Renal pelvis (tissue), 4 donors: ENCODE measurements around the gene RANBP1. TPM values are rescaled to one million over a fixed set of nuclear protein-coding genes. Genes with fewer than 3 reads are reported as not detected.

Source experiments
- DNase-seq: peaks from one replicate; pipeline ENCODE4 v3.0.0-alpha.2; 2013
- polyA plus RNA-seq, 3 donors: library from polyadenylated mRNA; unstranded; fragments of 120-200 nt; gene quantifications; one replicate each; pipeline ENCODE4 v1.2.1, GENCODE V29; 2013; ENCODE audit not compliant: insufficient read length in 3 of 3

The RANBP1 gene
- polyA plus RNA-seq, 3 donors: 171 to 203 (median 199) TPM

GRCh38 chr22:20083891-20084546, 31.9 kb upstream of the RANBP1 start:
- no peak for DNase-seq

DNA sequence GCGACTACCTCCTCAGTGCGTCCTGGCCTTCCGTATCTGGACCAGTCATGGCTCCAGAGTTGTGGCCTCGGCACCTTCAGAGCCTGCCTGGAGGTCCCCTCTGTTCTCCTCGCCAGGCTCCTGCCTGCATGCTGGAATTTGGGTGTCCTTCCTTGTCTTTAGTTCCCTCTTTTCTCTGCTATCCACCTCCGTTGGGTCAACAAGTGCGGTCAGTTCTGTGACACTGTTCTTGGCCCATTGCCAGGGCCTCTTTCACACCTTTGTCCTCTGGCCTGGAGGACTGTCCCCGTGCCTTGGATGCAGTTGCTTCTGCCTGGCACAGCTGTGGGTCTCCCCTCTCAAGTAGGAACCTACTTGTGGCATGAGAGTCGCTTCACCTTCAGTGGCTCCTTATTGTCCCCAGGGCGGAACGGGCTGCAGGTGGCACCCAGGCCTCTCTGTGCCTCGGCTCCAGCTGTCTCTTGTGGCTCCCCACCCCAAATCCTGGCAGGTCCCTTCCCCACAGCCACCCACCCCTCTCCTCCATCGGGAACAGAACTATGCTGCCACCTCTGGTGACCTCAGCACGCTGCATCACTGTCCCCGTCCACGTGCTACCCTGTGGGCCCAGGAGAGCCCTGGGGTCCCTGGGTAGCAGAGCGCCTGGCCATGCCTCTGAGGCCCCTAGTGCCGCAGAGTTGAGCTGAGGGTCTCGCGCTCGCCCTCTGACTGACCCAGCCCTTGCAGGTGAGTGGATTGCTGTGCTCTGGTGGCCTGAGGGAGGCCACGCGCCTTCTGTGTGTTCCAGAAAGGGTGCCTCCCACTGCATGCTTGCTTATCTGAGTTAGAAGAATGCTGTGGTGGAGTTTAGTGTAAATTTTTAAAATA, 31.1 kb upstream of the RANBP1 start:
- no peak for DNase-seq

GRCh38 chr22:20085651-20086050, 30.3 kb upstream of the RANBP1 start:
- DNase-seq: no peak

- no peak for DNase-seq
Measured at GRCh38 chr22:20086101-20086599, 29.8 kb upstream of the RANBP1 start.

DNA sequence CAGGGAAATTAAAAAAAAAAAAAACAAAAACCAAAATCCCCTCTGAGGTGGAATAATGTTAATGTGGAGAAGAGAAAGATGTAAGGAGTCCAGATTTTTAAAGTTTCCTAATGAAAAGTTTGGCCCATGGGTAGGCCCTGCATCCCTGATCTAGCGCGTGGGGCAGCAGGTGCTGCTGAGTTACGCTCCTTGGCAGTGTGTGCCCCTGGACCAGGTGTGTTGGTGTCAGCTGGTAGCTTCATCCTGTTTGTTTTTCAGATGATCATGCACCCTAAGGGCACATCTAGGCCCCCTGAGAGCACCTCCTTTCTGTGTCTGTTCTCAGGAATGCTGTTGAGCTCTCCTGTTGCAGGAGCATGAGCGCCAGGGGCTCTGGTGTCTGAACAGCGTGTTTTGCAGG, 29.1 kb upstream of the RANBP1 start:
- DNase-seq: no peak

GRCh38 chr22:20087319-20088262, 28.3 kb upstream of the RANBP1 start:
- DNase-seq: no peak

- no peak for DNase-seq
Measured at GRCh38 chr22:20088263-20088648, 27.6 kb upstream of the RANBP1 start.

- no peak for DNase-seq
Measured at GRCh38 chr22:20089226-20089976, 26.5 kb upstream of the RANBP1 start.

DNA sequence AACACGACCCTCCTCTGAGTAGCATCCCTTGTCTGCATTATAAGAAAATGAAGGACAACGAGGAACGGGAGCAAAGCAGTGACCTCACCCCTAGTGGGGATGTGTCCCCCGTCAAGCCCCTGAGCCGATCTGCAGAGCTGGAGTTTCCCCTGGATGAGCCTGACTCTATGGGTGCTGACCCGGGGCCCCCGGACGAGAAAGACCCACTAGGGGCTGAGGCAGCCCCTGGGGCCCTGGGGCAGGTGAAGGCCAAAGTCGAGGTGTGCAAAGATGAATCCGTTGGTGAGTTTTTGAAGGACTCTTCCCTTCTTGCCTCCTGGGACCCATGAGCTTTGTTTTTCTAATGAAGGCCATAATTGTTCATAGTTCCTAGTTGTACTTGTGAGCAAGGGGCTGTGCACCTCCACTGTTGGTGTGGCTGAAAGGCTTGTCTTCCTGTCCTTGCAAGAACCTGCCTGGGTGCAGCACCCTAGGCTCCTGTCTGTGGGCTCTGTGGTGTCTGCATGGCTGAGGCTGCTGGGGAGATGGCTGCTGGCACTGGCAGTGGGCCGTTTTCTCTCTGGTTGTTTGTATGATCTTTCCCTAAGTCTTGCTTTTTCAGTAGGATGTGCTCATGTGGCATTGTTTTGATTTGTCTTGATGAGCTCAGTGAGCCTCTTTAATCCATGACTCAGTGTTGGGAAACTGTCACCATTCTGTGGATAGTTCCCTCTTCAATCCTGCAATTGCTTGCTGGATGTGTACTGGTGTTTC, 25.8 kb upstream of the RANBP1 start:
- no peak for DNase-seq

DNA sequence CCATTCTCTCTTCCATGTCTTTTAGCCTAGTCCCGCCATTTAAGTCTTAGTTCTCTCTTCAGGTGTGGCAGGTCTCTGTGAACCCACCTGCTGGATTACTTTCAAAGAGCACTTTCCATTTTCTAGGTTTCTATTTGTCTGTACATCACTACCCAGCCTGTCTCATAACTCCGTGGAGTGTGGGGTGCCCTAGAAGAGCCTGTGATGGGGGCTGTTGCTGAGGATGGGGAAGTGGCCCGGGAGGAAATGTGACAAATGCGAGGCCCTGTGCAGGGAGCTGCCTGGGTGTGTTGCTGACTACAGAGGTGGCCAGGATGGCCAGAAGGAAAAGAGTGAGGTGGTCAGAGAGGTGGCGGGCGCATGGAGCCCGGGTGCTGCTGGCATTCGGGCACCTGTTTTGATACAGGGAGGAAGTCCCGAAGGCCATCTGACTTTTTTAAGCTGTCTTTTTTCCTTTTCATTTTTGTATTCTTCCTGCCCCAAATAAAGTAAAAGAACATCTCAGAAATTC, 25.1 kb upstream of the RANBP1 start:
- no peak for DNase-seq

GRCh38 chr22:20091690-20092476, 24.0 kb upstream of the RANBP1 start:
- no peak for DNase-seq

DNA sequence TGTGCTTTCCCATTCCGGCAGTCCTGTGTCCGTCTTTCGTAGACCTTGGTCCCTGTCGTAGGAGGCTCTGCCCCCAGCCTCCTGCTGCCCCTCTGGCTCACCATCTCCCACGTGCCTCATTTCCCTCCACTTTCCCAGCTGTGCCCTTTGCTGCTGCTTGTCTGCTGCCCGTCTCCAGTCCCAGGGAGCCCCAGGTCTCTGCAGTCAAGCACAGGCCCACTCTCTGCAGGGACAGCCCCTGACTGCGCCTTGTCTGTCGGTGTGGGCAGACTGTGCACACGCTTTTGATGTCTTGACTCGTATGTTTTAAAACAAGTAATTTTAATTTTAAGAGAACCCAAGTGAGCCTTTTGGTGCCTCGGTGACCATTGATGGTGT, 23.4 kb upstream of the RANBP1 start:
- DNase-seq: no peak

GRCh38 chr22:20093418-20094196, 22.3 kb upstream of the RANBP1 start:
- DNase-seq: no peak

- no peak for DNase-seq
Measured at GRCh38 chr22:20094197-20094807, 21.6 kb upstream of the RANBP1 start.

DNA sequence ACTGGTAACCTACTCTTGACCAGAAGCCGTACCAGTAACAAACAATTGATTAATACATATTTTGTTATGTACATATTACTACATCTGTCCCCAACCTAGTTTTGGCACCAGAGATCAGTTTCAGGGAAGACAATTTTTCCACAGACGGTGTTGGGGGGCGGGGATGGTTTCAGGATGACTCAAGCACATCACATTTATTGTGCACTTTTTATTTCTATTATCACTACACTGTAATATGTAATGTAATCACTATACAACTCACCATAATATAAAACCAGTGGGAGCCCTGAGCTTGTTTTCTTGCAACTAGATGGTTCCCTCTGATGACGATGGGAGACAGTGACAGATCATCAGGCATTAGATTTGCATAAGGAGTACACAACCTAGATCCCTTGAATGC, 20.4 kb upstream of the RANBP1 start:
- DNase-seq: no peak

- DNase-seq: no peak
Measured at GRCh38 chr22:20096574-20097420, 19.1 kb upstream of the RANBP1 start.

DNA sequence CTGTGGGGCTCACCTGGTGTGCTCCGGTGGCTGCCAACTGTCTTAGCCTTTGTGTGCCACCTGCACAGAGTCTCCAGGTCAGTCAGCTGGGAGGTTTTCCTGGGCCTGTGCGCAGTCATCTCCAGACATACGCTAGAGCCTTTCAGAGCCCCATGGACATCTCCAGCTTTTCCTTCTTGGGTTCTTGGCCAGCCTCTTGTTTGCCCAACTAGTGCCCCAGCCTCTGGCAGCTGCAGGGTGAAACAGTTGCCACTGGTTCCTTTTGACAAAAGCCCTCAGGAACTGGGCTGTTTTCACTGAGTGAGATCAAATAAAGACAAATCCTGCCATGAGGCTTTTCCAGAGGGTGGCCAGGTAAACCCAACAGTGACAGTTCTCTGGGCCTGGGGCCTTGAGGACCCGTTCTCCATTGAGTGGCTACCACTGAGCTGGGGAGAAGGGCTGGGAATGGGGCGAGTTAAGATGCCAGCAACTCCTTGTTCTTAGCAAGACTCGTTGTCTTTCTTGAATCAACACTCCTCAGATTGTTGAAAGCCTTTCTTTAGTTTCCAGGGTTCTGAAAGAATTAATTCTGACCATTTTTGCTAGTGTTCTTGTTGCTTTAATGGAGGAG, 16.7 kb upstream of the RANBP1 start:
- DNase-seq: no peak
